Mammary epithelial cell (primary cell): Measurements from ENCODE around the gene ANP32B.

Experiments used
- CTCF ChIP-seq, 2 donors: IDR thresholded peaks in 1 of 2; conservative IDR thresholded peaks in 1 of 2; 2 replicates each; pipeline ENCODE4 v1.5.1; 2011 to 2012; ENCODE audit warnings: inconsistent platforms in 2 of 2, low read length in 2 of 2, mild to moderate bottlenecking in 2 of 2, control low read depth in 1 of 2, low read depth in 1 of 2; ENCODE audit not compliant: insufficient read depth in 1 of 2; ENCODE audit errors: extremely low read depth in 1 of 2
- EZH2 ChIP-seq: IDR thresholded peaks from 2 replicates; pipeline ENCODE4 v1.6.1; 2012; ENCODE audit warnings: low read length, inconsistent platforms, borderline replicate concordance

- TF ChIP-seq CTCF (conservative IDR thresholded peaks at IDR 0.05 in 1 of 2, IDR thresholded peaks at IDR 0.05 in 1 of 2; ENCODE audit: extremely low read depth in 1 of 2, insufficient read depth in 1 of 2, low read depth in 1 of 2, low read length in 2 of 2) (no peak), EZH2 (no peak)
Observed at GRCh38 chr9:98038958-98039357, 55.8 kb downstream of the ANP32B start.
